D721Med (cell line): Measurements from ENCODE around the gene ATP2B1.
A peak's percentile ranks its signal among the peaks of the same experiment; 100 is the strongest.

Source experiments
- DNase-seq: peaks from one replicate; pipeline ENCODE4 v3.0.0; 2011; ENCODE audit warnings: low spot score; ENCODE audit not compliant: insufficient read length
- FAIRE-seq: peaks from 2 replicates; lab custom pipeline; 2011; peaks lifted over from hg19 to GRCh38; lab: Jason Lieb, UNC
- TF ChIP-seq, protein P1 (sequence below): IDR thresholded peaks from 2 replicates; pipeline ENCODE4 v1.5.1; 2012; ENCODE audit warnings: mild to moderate bottlenecking, control low read depth; ENCODE audit not compliant: insufficient read depth; ENCODE audit errors: missing control alignments

ATP2B1 gene

GRCh38 chr12:89710873-89711750 is 2.5 kb upstream of the ATP2B1 start:
- no peak for FAIRE-seq
- no peak for DNase-seq

GRCh38 chr12:89709995-89710872 is 1.6 kb upstream of the ATP2B1 start:
- DNase-seq: no peak
- no peak for FAIRE-seq
- TF ChIP-seq, protein P1, sequence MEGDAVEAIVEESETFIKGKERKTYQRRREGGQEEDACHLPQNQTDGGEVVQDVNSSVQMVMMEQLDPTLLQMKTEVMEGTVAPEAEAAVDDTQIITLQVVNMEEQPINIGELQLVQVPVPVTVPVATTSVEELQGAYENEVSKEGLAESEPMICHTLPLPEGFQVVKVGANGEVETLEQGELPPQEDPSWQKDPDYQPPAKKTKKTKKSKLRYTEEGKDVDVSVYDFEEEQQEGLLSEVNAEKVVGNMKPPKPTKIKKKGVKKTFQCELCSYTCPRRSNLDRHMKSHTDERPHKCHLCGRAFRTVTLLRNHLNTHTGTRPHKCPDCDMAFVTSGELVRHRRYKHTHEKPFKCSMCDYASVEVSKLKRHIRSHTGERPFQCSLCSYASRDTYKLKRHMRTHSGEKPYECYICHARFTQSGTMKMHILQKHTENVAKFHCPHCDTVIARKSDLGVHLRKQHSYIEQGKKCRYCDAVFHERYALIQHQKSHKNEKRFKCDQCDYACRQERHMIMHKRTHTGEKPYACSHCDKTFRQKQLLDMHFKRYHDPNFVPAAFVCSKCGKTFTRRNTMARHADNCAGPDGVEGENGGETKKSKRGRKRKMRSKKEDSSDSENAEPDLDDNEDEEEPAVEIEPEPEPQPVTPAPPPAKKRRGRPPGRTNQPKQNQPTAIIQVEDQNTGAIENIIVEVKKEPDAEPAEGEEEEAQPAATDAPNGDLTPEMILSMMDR: no peak

More at GRCh38 chr12:89710873-89711750, 2.5 kb upstream of the ATP2B1 start:
- TF ChIP-seq, protein P1: no peak

- TF ChIP-seq, protein P1: no peak
- no peak for FAIRE-seq
- peak; percentile 73 for DNase-seq
Observed at GRCh38 chr12:89709157-89709994, 738 bp upstream of the ATP2B1 start.

DNA sequence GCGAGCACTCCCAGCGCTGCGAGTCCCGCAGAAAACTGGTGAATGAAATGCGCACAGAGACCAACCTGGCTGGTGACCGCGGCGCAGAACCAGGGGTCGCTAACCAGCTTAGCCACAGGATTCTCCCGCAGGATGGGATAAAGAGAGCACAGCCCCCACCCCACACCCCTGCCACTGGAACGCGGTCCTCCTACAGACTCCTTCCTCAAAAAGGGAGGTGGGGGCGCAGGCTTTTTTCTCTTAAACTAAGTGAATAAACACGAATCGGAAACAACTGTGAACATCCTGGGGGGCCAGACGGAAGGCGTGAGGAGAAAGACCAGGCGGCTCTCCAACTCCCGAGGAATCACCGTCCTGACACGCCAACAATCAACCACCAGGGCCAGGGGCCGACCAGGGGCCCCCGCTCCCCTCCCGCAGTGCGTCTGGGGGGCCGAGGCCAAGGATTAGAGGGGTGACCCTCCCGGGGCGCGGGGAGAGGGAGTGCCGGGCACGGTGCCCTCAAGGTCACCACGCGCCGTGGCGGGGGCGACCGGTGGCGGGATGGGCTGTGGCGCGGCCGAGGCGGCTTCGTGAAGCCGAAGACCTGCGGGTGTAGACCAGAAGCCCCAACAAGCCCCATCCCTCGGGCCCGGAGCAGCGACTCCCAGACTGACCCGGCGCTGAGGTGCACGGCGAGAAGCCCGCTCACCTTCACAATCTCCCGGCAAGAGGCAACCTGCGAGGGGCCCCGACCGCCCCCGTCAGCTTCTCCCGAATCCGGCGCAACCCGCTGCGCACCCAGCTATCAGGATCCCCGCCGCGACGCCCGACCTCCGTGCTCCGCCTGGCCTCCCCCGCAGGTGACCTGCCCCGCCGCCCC is 704 bp downstream of the ATP2B1 start:
- TF ChIP-seq, protein P1: no peak
- FAIRE-seq (no peak), DNase-seq (no peak)

- FAIRE-seq (no peak), DNase-seq (no peak)
Observed at GRCh38 chr12:89706986-89707702, 1.5 kb downstream of the ATP2B1 start.

More at GRCh38 chr12:89706986-89707702, 1.5 kb downstream of the ATP2B1 start:
- TF ChIP-seq, protein P1: no peak
